Measurements from ENCODE around the gene SCRN1.

Gene SCRN1

DNA sequence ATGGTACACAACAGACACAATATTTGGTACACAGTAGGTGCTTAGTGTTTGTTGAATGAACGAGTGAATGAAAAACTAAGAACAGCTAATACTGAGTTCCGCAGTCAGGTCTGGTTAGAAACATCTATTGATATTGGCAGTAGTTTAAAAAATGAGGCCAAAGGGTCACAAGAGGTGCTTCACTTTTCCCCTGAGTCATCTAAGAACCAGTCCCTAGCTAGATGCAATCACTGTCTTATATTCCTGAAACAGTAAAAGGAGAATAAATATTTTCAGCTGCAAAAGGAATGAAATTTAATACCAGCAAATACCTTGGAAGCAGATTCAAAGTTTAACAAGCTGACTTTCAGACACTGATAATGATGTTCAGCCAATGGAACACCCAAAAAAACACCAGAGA, 54.5 kb downstream of the SCRN1 start:
- Mint-ChIP-seq H3K9me3 (no peaks in the 10 kb centered on the region), H3K27ac (no peak overlapping the region), H3K36me3 (no peaks in the 10 kb centered on the region), H3K27me3 (peaks cover 1% of the 10 kb centered on the region), H3K4me1 (no peaks in the 10 kb centered on the region), H3K4me3 (no peak overlapping the region)

DNA sequence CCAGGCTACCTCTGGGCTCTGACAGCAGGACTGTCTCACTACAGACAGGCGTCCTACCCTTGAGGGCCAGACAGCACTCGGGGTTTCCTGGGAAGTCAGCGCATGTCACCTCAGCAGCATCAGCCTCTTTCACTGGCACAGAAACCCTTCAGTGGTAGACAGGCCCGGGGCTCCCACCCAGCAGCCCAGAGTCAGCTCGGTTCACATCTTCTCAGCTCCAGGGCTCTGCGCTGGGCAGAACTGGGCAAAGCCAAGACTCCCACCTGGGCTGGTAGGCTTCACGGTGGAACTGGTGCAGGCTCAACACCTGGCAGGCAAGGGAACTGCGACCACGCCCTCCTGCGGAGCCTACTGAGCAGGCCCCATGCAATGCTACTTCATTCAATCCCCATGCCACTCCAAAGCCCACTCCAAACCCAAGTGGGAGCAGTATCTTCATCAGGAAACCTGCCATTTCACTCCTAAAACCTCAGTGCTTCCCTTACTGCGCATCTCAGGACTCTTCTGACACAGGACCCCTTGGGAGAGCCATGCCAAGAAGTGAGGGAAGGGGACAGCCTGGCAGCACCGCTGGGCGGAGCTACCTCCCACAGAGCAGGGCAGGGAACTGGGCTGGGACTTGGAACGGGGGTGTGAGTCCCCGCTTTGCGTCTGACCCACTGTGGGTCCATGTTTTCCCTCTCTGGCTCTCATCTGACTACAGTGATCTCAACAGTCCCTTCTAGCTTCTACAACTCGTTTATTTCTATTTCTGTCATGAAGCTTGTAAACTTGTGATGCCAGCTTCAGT, 60.4 kb downstream of the SCRN1 start:
- H3K4me3 Mint-ChIP-seq, result no peak overlapping the region
- peaks cover 4% of the 10 kb centered on the region for H3K27me3 Mint-ChIP-seq
- no peak overlapping the region for H3K27ac Mint-ChIP-seq
- no peaks in the 10 kb centered on the region for H3K4me1 Mint-ChIP-seq
- no peaks in the 10 kb centered on the region for H3K36me3 Mint-ChIP-seq
- H3K9me3 Mint-ChIP-seq, result no peaks in the 10 kb centered on the region

DNA sequence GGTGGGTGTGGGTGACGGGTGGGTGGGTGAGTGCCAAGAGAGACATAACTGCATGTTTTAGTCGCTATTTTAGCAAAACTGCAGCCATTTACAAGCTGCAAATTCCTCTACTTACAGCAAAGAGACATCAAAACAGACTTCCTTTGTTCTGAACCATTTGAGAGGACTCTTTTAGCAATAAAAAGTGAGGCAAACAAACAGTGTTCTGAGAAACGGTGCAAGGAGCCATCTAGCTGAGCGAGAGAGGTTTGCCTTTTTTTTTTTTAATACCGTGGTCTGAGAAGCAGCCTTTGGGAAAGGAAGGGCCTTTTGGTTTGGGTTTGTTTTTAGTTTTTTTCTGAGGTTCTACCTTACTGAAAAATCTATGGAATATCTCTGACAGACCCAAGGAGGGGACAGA, 62.9 kb downstream of the SCRN1 start:
- H3K4me3 Mint-ChIP-seq, result no peak overlapping the region
- no peak overlapping the region for H3K27ac Mint-ChIP-seq
- peaks cover 4% of the 10 kb centered on the region for H3K27me3 Mint-ChIP-seq
- H3K4me1 Mint-ChIP-seq, result no peaks in the 10 kb centered on the region
- H3K9me3 Mint-ChIP-seq, result no peaks in the 10 kb centered on the region
- H3K36me3 Mint-ChIP-seq, result no peaks in the 10 kb centered on the region

DNA sequence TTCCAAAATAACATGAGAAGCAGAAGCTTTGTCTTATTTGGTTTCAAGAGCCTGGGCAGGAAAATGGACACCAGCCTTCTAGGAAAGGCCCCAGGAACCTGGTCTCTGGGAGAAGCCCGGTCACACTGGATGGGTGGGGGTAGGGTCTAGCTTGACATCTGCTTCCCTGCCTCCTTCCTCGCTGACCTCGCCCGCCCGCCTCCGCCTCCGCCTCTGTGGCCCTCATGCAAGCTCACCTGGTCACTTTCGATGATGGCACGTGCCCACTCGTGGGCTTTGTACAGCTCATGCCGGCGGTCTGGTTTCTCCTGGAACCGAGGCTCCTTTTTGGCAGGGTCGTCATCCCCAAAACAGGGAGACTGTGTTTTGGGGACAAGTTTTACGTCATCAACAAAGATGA, 63.4 kb downstream of the SCRN1 start:
- no peaks in the 10 kb centered on the region for H3K36me3 Mint-ChIP-seq
- peaks cover 4% of the 10 kb centered on the region for H3K27me3 Mint-ChIP-seq

DNA sequence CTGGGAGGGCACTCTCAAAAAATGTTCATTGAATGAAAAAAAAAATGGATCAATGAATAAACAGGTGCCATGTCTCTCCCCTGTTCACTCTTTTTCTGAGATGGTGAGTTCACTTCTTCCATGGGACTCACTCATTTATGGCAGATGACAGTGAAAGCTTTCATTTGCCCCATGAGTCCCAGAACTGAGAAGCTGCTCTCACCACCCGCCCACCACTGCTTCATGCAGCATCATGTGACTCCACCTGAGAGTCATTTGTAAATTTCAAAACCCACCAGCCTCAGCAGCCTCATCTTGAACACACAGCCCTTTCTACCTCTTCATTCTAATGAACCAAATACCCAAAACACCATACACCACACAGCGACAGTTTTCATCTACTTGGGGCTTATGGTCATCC, 64.9 kb downstream of the SCRN1 start:
- Mint-ChIP-seq H3K4me3 (no peak overlapping the region), H3K27ac (no peak overlapping the region), H3K27me3 (peaks cover 3% of the 10 kb centered on the region), H3K9me3 (no peaks in the 10 kb centered on the region), H3K36me3 (no peaks in the 10 kb centered on the region), H3K4me1 (no peaks in the 10 kb centered on the region)

More for the DNA sequence above, 63.4 kb downstream of the SCRN1 start:
- Mint-ChIP-seq H3K4me3 (no peak overlapping the region), H3K9me3 (no peaks in the 10 kb centered on the region), H3K27ac (no peak overlapping the region), H3K4me1 (no peaks in the 10 kb centered on the region)

DNA sequence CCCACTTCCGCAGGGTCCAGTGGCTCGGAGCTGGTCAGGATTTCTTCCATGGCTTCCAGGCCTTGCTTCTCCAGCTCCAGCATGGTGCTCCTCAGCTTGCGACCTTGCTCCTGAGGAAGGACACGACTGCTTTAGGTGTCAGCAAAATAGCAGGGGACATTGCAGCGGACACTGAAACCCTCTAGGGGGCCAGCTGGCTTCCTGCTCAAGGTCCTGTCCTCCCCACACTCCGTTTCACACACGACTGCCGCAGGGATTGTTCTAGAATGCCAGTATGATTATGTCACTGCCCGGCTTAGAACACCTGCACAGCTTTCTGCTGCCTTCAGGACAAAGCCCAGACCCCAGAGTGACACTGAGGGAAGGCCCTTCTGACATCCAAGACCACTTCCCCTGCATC, 65.6 kb downstream of the SCRN1 start:
- Mint-ChIP-seq H3K4me1 (no peaks in the 10 kb centered on the region), H3K4me3 (no peak overlapping the region), H3K27ac (no peak overlapping the region), H3K27me3 (peaks cover 3% of the 10 kb centered on the region), H3K36me3 (no peaks in the 10 kb centered on the region), H3K9me3 (no peaks in the 10 kb centered on the region)

DNA sequence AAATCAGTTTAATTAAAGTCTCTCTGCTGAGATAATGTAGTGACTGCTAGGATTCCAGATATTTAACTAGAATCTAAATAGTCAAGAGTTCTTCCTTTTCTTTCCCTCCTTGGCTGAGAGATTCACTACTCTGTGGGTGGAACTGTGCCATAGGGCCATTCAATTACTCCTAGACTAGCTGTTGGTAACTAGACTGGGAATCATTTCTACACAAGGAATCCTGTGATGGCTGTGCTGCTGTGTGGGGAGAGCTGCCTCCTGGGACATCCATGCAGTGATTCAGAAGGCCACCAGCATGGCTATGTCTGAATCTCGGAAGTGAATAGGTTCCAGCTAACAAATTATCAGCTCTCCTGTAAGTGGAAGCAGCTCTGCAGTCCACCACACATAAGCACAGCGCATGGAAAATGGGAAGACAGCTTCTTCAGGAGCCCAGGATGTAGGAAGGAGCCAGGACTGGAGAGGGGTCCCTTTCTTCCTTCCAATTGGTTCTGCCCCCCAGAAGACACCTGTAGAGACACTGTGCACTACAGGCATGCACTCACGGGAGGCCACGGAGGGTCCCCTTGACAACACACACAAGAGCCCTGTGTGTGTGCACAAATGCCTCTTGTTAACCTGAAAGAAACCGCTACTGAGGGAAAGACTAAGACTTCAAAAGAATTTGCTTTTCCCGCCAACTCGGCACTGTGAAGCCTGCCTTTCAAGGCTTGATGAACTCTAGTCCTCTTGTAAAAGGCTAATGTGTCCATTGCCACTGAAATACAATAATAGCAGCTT, 66.5 kb downstream of the SCRN1 start:
- no peaks in the 10 kb centered on the region for H3K36me3 Mint-ChIP-seq
- no peak overlapping the region for H3K27ac Mint-ChIP-seq
- peaks cover 3% of the 10 kb centered on the region for H3K27me3 Mint-ChIP-seq
- no peaks in the 10 kb centered on the region for H3K4me1 Mint-ChIP-seq
- no peaks in the 10 kb centered on the region for H3K9me3 Mint-ChIP-seq
- no peak overlapping the region for H3K4me3 Mint-ChIP-seq

DNA sequence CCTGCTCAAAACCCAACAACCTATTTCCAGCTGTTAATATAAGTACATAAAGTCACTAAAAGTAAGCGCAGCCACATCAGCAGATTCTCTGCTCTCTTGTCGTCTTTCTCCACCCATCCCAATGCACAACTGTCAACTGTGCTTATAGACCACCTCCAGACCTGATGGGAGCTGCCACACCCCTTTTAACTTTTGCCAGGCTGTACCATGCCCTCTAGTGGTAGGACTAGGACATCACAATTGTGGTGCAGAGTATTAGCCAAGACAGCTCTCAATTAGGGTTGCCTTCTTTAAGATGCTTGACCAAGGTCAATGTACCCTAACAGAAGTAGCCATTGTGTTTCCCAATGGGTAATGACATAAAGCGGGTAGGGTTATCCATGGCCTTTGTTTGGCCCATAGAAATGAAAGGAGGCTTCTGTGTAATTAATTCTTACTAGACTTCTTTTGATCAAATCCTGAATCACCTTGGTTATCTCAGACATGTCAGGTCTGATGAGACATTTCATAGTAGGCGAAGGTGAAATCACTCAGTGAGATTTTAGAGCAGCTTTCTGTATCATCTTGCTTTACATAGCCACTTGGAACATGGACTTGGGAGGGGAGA, 68.1 kb downstream of the SCRN1 start:
- Mint-ChIP-seq H3K4me1 (no peaks in the 10 kb centered on the region), H3K27me3 (peaks cover 5% of the 10 kb centered on the region), H3K4me3 (no peak overlapping the region), H3K27ac (no peak overlapping the region), H3K36me3 (no peaks in the 10 kb centered on the region), H3K9me3 (no peaks in the 10 kb centered on the region)

DNA sequence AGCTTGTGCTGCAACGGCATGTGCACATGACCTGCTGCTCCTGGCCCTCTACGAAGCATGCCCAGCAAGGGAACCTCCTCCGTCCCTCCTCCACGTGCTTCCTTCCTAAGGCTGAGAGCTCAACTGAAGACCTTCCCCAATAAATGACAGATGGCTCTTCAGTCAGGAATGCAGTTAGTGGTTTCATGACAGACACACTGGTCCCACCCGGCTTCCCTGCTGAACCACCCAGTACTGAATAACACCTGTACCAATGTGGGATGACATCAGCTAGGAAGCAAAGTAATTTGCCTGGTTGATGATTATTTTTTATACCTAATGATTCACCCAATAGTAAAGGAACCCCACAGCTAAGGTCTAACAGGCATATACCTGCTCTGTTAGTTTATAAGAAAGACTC, 69.1 kb downstream of the SCRN1 start:
- no peak overlapping the region for H3K27ac Mint-ChIP-seq
- H3K9me3 Mint-ChIP-seq, result no peaks in the 10 kb centered on the region
- no peaks in the 10 kb centered on the region for H3K36me3 Mint-ChIP-seq
- H3K4me3 Mint-ChIP-seq, result no peak overlapping the region
- H3K4me1 Mint-ChIP-seq, result no peaks in the 10 kb centered on the region
- H3K27me3 Mint-ChIP-seq, result peaks cover 5% of the 10 kb centered on the region

DNA sequence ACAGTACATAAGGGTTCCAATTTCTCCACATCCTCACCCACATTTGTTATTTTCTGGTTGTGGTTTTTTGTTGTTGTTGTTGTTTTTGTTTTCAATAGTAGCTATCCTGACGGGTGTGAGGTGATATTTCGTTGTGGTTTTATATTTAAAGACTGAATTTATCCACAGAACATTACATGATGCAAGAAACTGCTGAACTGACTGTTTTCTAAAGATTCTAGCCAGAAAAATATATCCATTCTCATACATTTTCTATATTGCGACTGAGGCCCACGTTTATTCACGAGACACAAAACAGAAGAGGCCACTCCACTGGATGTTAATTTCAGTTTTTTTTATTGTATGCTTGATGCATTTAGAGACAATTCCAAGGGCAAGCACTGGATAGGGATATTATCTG, 69.8 kb downstream of the SCRN1 start:
- no peak overlapping the region for H3K4me3 Mint-ChIP-seq
- no peaks in the 10 kb centered on the region for H3K36me3 Mint-ChIP-seq
- no peaks in the 10 kb centered on the region for H3K9me3 Mint-ChIP-seq
- no peaks in the 10 kb centered on the region for H3K4me1 Mint-ChIP-seq
- H3K27me3 Mint-ChIP-seq, result peaks cover 5% of the 10 kb centered on the region
- no peak overlapping the region for H3K27ac Mint-ChIP-seq

DNA sequence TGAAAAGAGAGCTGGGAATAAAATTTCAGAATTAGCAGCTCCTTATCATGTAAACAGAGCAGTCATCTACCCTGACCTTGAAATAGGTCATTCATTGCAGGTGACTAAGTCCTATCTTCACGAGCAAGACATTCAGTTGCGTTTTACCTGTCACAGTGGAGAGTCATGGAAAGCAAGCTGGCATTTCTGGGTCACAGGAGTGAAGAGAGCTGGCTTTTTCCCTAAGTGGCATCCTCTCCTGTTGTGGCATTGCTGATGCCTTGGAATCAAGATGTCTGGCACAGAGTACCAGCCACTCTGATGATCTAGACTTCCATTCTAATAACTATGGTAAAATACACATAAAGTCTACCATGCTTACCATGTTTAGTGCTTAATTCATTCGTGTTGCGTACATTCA, 70.8 kb downstream of the SCRN1 start:
- Mint-ChIP-seq H3K9me3 (no peaks in the 10 kb centered on the region), H3K27ac (no peak overlapping the region), H3K27me3 (peaks cover 1% of the 10 kb centered on the region), H3K4me3 (no peak overlapping the region), H3K36me3 (no peaks in the 10 kb centered on the region), H3K4me1 (no peaks in the 10 kb centered on the region)

DNA sequence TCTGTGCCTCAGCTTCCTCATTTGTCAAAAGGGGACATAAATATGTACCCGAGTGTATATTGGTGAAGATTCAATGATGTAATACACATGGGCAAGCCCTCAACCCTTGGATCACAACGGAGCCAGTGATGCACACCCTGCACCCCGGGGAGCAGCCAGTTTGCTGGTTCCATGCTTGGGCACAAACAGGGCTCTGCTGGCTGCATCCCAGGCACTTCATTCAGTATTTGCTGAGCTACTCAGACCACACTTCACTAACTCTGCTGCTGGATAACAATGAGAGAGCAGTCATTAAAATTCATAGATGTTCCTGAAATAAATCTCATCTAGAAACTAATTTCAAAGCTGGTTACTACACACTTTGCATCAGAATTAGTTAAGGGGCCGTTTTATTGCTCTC, 72.0 kb downstream of the SCRN1 start:
- H3K9me3 Mint-ChIP-seq, result no peaks in the 10 kb centered on the region

DNA sequence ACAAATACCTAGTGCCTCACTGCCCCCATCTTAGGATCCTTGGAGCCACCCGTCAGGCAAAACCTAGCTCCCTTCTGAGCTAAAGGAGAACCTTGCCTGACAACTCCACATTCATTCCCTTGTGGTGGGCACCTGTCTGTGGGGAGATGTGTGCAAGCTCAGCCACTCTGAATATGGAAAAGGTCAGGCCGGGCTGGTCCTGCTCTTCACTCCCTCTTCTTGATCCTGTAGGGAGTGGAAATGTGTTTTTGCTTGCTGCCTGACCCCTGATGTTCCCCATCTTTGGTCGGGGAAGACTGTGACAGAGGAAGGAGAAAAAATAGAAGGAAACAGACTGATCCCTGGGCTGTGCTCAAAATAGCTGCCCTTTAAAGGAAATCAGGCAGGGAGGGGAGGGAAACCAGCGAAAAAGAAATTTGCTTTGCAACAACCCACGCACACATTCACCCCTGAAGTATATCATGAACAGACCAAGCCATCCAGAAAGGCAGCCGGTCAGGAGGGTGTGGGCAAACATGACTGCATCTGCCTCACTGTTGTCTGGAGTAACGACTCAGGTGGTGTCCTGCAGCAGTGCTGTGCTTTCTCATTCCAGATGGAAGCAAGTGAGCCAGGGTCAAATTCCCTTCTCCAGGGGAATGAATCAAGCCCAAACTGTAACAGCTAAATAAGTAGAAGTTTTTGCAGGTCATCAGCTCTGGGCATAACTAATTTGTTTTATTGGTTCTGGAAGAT, 74.0 kb downstream of the SCRN1 start:
- H3K36me3 Mint-ChIP-seq, result no peaks in the 10 kb centered on the region
- H3K27ac Mint-ChIP-seq, result no peak overlapping the region
- H3K9me3 Mint-ChIP-seq, result no peaks in the 10 kb centered on the region
- H3K4me1 Mint-ChIP-seq, result no peaks in the 10 kb centered on the region
- no peak overlapping the region for H3K4me3 Mint-ChIP-seq
- peaks cover 1% of the 10 kb centered on the region for H3K27me3 Mint-ChIP-seq

More for the DNA sequence above, 72.0 kb downstream of the SCRN1 start:
- Mint-ChIP-seq H3K27ac (no peak overlapping the region), H3K4me3 (no peak overlapping the region), H3K27me3 (peaks cover 1% of the 10 kb centered on the region), H3K4me1 (no peaks in the 10 kb centered on the region), H3K36me3 (no peaks in the 10 kb centered on the region)

DNA sequence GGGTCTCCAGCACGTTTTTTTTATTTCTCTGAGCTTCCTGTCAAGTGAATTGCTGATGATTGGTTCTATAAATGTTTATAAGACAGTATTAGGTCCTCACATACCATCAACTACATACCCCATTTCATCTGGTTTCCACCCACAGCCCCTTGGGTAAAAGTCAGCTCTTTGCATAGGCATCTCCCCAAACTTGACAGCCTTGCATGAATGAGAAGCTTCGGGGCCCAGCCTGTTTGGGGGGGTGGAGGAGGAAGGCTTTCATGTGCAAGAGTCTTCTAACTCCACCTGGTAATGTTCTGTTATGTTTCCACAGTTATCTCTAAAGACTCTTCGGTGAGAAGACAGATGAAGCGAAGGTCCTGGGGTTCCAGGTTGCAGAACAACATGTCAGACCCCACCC, 75.4 kb downstream of the SCRN1 start:
- Mint-ChIP-seq H3K4me1 (no peaks in the 10 kb centered on the region), H3K27me3 (peaks cover 5% of the 10 kb centered on the region), H3K4me3 (no peak overlapping the region), H3K27ac (no peak overlapping the region), H3K9me3 (no peaks in the 10 kb centered on the region), H3K36me3 (no peaks in the 10 kb centered on the region)

DNA sequence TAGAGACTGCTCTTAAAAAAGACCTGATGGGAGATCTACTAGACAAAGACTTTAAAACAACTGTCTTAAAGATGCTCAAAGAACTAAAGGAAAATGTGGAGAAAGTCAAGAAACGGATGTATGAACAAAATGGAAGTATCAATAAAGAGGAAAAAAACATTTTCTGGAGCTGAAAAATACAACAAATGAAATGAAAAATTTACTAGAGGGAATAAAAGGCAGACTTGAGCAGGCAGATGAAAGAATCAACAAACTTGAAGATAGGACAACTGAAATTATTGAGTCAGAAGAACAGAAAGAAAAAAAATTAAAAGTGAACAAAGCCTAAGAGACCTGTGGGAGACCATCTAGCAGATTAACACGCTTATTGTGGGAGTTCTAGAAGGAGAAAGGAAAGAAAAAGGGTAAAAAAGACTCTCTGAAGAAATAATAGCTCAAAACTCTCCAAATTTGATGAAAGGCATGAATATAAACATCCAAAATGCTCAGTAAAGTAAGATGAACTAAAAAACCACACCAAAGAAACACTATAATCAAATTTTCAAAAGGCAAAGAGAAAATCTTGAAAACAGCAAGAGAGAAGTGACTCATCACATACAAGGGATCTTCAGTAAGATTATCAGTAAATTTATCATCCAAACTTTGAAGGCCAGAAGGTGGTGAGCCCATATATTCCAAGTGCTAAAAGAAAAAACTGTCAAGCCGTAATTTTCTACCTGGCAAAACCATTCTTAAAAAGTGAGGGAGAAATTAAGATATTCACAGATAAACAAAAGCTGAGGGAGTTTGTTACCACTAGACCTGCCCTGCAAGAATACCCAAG, 83.2 kb downstream of the SCRN1 start:
- Mint-ChIP-seq H3K9me3 (peaks cover 23% of the 10 kb centered on the region), H3K4me1 (no peaks in the 10 kb centered on the region), H3K27ac (no peak overlapping the region), H3K36me3 (peaks cover 21% of the 10 kb centered on the region), H3K4me3 (no peak overlapping the region), H3K27me3 (peaks cover 10% of the 10 kb centered on the region)

All from activated naive CD4-positive, alpha-beta T cell treated with anti-CD3 and anti-CD28 coated beads, Interleukin-2, amount 50 U/mL, for 24 hours (primary cell).